Measurements from ENCODE around the gene NPAS3.
A peak's percentile ranks its signal among the peaks of the same experiment; 100 is the strongest.

Gene NPAS3

DNA sequence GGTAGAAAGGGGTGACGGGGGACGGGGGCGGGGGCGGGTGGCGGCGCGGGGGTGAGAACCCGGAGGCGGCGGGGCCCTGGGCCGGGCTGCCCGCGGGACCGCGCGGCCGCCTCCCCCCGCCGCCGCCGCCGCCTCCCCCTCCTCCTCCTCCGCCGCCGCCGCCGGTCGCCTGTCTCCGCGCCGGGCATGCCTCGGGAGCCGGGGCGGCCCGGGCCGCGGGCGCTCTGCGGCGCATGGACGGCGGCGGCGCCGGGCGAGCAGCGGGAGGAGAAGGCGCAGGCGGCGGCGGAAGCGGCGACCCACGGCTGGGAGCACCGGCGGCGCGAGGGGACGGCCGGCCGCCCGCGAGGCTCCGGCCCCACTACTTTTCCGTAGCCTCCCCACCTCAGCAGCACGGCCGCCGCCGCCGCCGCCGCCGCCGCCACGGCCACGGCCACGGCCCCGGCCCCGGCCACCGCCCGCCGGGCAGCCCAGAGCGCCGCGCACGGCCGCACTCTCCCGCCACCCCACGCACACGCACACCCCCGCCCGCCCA lies at the start of gene NPAS3:
Gene NPAS3 (plus strand): TSS at position 161 of the 535 bp plus-strand sequence.
- DNase-seq = no peak

DNA sequence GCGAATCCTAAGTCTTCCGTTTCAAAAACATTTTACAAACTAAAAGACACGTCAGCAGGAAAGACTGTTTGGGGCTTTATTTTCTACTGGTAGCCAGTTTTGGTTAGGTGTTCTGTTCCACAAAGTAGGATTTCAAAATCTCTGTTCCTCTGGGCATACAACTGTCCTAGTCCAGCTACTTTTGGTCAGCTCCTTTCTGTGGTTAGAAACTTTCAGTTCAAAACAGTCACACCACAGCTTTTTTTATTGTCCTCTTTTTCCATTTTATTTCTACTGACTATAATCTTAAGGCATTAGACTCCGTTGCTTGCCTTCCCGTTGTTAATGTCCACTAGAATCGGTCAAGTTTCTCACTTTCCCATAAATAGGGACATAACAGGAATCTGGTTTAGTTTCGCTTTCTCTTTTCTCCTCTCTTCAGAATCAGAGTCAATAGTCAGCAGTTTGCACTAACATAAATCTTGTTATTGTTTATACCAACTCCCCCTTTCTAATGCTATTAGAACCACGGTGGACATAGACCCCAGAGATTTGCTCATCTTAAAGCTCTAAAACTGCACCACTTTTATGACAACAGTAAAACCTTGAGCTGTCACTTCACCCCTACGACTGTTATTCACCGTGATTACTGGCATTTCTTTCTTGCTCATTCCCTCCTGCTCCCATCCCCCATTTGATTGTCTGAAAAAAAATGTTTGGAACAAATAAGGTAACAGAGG lies 41.5 kb upstream of the NPAS3 start:
- DNase-seq = peak; percentile 34

DNA sequence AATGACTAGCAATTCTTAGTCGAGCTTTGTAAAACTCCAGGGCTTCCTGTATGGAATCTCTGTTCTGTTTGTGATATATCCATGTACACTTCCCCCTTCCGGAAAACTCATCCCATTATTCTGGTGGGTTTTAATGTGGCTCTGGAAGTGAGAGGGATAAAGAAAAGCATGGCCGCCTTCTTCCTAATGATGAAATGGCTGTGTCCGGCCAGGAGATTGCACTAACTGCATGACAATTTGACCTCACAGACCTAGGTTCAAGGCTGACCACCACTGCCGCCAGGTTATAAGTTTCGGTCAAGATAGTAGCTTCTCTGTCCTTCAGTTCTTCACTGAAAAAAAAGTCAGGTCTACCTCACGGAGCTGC lies 41.0 kb upstream of the NPAS3 start:
- no peak for DNase-seq

DNA sequence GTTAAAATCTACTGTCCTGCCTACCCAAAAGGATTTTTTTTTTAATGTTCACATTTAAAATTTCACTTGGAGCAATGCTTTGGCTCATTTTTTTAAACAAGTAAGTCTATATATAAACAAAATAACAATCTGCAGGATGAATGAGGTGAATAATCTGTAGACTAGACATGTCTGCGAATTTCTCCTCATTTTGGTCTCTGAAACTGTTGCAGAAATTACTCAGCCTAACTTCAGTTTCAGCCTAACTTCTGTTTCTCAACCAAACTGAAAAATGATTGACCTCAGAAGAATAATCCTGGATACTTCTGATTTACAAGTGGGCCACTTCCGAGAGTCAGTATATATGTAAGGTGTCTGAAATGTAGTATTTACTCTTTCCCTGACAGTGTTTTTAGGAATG lies 39.8 kb upstream of the NPAS3 start:
- DNase-seq = no peak

DNA sequence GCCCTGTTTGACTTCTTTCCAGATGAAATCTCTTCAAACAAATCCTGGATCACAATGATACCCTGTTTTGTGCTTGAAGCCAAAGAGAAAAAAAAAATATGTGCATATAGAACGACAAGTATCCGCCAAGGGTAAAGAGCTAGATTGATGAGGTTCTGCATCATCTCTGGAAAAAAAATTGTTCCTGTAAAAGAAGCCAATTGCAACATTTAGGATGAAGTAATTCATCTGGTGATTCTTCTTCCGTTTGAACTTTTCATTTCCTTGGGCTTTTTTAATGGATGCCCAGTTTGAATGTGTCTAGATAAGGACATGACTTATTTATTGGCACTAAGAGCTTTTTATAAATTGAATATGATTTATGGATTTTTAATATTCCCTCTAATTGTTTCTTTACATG lies 38.1 kb upstream of the NPAS3 start:
- no peak for DNase-seq

DNA sequence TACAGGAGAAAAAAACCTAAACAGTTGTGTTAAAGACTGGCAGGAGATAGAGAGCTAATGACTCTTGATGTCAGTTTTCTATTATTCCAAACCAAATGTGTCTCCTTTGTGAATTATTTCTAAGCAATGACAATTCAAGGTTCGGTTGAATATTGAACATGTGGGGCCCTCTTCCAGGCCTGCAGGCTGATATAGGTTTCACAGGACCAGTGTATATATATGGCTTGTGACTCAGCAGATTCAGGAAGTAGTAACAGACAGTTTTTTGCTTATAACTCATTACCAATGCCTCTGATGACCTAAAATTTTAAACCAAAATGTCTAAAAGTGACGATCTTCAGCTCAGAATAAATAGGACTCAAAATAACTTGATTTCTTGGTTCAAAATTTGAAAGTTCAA lies 33.7 kb upstream of the NPAS3 start:
- no peak for DNase-seq

DNA sequence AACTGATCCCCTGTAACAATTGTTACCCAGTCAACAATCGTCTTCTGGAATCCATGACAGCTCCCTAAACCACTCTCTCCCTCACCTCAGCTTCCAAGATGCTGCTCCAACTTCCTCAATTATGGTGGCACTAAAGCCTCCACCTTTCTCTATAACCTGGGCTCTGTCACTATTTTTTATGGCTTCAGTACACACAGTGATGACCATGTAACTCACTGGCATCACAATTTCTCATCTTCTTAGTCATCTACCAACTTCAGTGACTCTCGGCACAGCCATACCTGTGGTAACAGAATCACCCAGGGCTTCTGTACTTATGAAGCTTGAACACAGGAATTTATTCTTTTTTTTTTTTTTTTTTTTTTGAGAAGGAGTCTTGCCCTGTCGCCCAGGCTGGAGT lies 32.0 kb upstream of the NPAS3 start:
- no peak for DNase-seq

DNA sequence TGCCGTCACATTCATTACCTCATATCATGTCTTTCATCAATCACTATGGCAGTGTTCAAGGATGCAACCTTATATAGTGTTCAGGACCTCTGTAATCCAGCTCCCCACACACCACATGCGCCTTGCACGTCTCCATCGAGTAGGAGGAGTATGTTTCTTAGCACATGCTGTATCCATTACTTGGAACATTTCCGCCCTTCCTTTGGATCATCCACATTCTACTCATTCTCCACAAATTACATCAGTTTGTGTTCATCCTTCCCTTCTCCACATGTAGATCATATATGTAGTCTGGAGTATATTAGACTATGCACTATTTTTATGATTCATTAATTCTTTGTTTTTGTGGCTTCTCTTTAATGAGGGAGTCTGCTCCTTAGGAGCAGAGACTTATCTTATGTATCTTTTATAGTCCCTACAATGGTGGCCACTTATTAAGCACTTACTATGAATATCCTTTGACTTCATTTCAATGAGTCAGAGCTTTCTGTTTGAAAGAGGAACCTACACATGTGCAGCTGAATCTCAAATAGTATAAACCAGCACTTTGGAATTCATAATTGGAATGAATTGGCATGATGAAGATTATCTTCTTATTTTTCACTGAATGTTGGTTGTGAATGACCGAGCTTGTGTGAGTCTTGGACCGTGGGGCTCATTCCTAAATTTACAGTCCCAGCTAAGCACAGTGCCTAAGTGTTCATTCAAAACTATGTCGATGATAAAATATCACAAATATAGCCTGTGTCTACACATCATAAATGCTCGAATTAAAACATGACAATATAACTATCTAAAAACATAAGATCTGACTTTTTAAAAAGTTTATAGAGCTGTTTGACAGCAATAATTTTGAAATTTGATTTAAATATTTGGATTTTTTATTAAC lies 30.2 kb upstream of the NPAS3 start:
- no peak for DNase-seq

DNA sequence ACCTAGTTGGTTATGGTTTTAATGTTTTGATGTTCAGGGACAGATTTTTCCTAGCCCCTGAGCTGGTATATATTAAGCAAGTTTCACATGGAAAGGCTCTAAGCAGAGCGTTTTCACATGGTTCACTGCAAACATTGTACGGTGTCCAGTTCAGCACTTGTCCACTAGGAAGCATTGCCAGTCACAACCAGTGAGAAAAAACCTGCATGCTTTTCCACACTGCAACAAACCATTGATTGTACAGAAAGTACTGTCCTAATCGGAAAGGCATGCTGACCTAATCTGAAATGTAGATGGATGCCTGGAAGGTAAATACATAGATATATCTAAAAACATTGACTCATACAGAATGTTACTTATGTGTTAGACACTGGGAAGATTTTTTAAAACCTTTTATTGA lies 25.0 kb upstream of the NPAS3 start:
- DNase-seq = no peak

DNA sequence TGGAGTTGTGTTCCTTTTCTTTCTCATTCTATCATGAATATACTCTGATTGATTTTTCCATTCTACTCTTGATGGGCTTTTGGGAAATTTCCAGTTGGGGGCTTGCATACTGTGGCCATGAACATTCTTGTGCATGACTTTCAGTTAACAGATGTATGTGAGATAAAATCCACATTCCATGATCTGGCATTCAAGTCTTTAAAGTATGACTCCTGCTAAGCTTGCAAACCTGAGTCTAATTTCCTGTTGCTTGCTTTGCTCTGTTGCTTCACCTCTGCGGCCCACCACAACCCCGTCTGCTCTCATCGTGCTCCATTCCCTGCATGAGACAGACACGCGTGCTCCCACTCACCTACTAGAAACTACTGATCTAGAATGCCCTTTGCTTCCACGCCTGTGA lies 24.3 kb upstream of the NPAS3 start:
- no peak for DNase-seq

DNA sequence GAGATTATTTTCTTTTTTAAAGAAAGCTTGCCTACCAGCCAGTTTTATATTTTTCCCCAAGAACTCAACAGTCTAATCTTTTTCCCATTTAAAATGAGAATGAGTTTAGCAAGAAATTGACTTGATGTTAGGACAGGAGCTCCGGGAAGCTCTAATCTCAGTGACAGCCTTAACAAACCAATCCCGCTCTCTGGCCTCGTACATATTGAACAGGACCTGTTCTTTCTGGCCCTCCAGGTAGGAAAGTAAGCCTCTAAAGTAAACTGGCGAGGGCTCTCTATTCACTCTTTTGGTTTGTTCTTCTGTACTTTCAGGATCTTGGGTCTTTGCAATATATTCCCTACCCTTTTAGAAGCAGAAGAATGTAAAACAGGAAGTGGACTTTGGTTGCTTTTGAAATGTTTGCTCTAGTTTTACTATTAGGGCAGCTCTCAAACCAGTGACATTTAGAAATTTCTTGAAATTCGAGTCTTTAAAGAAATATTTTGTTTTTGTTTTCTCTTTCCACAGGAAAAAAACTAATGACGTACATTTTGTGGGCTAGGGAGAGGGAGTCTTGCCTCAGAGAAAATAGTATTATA lies 17.9 kb upstream of the NPAS3 start:
- no peak for DNase-seq

DNA sequence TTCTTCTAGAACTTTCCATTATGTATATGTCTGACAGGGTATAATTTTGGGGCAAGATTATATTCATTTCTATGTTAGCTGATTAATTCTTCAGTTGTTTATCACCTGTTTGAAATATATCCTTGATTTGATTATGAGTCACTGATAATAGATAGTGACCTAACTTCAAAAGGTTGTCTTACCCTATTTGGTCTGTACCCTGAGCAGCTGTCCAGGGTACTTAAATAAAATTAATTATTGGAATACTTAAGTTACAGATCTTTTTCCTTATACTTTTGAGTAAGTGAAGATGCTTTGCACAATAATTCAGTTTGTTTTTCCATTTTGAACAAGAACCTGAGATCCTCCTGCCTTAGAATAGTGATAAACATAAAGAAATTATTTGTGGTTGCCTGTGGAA lies 13.2 kb upstream of the NPAS3 start:
- DNase-seq = no peak

DNA sequence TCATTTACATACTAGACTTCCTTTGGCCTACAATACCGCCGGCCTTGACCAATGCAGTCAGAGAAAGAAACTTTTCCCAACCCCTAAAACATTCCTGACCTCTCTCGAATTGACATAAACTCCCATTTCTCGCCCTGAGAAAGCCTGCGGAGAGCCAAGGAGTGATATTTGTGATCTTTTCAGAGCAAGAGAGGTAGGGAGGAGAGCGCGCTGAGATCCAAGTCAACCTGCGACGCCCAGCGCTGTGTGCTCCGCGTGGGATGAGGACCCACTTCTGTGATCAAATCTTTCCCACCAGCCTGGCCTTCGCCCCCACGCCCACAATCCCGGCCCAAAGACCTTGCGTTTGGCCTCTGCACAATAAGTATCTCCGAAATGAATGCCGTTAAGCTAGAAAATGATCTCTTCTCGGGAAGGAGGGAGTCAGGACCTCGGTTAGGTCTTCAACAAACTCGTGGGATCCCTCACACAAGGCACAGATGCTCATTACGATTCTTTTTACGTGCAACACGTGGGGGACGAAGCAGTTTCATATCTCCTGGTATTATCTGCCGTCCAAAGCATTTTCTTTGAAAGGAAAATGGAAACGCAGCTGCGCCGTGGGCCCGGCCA lies 6.3 kb upstream of the NPAS3 start:
- no peak for DNase-seq

DNA sequence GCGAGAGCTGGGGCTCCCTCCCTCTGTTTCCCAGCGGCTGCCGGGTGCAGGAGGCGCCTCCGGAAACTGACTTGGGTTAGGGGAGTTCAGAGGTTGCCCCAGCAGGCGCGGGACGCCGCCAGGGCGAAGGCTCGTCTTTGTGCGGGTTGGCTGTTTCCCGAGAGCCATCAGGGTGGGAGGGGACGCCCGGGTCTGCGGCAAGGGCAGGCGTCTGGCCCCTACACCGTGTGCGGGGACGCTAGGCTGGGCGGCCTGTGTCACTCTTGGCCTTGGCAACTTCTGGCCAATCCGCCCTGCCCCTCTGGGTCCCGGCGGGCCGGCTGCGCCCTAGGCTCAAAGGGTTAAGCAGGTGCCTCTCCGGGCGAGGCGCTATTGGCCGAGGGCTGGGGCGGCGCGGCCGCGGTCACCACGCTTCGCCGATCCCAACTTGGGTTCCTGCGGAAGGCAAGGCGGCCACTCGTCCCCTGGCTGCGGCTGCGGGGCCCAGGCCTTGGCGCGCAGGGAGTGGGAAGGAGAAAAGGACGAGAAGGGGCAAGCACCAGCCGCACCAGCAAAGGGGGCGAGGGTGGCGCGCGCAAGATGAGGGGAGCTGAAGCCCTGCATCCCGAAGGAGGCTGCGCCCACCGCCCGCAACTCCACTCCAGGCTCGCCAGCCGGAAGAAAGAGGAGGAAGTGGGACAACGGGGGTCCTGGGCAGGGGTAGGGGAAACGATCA lies 5.6 kb upstream of the NPAS3 start:
- no peak for DNase-seq

DNA sequence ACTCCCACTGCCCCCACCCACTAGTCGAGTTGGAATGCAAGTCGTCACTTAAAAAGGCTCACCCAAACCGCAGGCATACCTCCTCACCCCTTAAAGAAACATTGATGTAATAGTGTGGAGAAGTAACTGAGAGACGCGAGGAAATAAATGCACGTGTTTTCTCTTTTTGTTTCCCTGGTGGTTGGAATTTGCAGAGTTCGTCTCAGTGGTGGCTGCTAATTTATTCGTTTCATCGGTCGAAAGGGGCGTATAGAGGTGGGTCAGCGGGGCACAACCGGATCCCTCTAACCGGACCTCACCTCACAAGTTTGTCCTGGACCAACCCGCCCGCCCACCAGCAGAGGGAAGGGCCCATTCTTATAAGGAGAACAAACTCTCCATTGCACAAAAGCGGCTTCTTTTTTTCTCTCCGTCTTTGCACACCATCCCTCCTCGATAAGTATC lies 5.0 kb upstream of the NPAS3 start:
- DNase-seq = no peak

DNA sequence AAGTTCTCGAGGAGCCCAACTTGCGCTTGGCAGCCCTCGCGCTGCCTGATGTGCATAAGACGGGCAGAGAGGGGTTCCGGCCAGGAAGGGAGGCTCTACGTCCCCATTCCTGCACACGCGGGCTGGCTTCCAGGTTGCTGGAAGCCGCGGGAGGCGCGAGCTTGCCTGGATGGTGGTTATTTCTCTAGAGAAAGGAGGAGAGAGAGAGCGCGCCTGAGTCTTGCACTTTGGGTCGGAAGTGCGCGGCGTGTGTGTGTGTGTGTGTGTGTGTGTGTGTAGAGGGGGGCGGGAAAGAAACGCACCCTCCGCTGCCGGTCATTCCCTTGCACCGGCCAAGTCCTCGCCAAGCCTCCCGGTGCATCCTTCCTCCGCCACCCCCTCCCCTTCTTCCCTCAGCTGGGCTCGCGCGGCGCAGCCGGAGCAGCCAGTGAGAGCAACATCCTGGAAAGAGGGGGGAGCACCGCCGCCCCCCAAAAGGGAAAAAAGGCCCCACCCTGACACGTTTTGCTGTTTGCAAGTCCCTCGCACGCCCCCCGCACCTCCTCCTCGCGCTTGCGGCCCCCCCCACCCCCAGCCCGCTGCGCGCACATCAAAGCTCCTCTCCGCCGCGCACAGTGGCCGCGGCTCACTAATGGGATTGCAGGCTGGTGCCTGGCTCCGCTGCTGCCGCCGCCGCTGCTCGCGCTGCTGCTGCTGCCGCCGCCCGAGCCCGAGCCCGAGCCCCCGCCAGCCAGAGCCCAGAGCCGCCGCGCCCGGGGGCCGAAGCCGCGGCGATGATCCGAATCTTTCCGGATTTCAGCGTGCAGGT lies 4.4 kb upstream of the NPAS3 start:
- peak; percentile 47 for DNase-seq

DNA sequence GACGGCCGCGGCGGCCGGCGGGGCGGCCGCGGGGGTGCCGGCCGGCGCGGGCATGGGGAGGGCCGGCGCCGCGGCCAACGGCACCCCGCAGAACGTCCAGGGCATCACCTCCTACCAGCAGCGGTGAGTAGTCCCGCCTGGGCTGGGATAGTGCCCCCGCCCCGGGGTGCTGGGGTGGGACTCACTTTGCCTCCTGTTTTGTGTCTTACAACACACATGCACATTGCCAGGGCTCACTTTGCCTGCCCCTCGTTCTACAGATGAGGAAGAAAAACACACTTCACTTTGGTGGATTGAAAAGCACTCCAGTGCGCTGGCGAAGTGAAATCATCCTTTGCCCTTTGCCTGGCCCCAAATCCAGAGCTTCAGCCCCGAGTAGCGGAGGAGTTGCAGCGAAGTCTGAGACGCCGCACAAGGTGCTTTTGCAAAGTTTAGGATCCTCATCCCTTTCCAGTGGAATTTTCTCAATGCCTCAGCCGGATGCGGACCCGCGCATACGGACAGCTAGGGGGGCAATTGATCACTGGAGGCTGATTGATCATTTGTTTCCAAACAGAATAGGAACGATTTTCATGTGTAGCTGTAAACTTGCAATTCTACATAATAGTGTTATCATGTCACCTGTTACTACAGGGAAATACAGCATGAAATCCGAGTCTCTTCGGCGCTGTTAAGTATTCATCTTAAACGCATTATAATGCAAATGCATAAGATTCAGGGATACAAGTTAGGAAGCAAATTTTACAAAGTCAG lies 3.6 kb upstream of the NPAS3 start:
- DNase-seq = peak; percentile 18

DNA sequence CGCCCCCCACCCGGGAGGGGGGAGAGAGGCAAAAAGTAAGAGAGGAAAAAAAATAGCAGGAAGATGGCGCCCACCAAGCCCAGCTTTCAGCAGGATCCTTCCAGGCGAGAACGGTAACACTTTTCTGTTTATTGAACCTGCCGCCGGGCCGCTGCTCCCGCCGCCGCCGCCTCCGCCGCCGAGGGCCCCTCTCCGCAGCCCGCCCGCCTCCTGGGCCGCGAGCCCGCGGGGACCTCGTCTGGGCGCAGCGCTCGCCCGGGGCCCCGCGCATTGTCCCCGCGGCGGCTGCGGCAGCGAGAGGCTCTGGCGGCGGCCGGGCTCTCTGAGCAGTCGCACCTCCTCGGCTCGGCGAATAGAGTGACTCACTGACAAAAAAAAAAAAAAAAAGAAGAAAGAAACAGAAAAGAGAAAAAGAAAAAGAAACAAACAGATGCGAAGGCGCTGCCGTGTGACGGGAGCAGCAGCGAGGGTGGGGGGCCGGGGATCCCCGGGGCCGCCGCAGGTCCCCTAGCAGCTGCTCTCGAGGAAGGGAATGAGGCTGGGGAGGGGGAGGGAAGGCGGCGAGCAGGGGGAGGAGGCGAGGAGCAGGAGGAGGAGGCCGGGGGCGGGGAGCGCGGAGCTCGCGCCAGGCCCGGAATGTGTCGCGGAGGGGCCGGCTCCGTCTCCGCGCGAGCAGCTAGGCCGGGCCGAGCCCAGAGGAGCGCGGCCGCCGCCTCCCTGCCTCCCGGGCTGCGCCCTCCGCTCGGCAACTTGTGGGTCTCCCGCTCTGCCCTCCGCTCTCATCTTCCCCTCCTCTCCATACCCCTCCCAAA lies 781 bp downstream of the NPAS3 start:
- peak; percentile 70 for DNase-seq

DNA sequence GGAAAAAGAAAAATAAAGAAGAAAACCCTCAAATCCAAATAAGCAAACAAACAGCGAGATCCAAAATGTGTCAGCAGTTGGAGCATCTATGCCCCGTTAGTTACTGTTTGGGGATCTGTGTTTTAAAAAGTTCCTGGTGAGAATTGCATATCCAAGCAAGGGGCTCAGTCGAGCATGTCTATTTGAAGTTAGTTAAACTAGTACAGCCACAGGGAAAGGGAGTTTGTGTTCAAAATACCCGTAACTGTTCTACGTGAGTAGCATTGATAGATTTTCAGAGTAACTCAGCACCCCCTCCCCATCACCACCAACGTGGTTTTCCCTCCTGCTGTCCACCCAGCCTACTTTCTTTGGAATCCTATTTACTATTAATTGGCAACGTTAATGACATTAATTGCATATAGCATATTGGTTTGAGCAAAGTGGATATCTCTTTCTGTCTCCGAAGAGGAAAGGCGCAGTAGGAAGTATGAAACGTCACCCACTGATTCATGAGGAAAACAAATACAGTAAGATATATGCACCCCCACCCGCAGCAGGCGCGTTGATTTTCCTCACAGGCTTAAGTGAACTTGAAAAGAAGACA lies 1.5 kb downstream of the NPAS3 start:
- DNase-seq = peak; percentile 46
